ENCODE measurements around the gene SAMD10. TPM values are rescaled to one million over a fixed set of nuclear protein-coding genes. Genes with fewer than 3 reads are reported as not detected.

SAMD10 gene
- total RNA-seq, 1 experiment from 2014 or later = 5.7 TPM

GRCh38 chr20:63979229-63979556 is 249 bp downstream of the SAMD10 start:
- Mint-ChIP-seq H3K9me3 (no peaks in the 10 kb centered on the region), H3K4me3 (peak overlapping the region; percentile 72 to 86), H3K4me1 (peaks cover 27% of the 10 kb centered on the region in 2 experiments), H3K36me3 (ENCODE audit: insufficient read depth in 1 of 3, low read depth in 3 of 3) (peaks cover 10 to 21% (median 19%) of the 10 kb centered on the region in 3 experiments), H3K27me3 (ENCODE audit: low read depth) (peaks cover 1% of the 10 kb centered on the region; the same call in 1 of the 2 replicates), H3K27ac (no peak overlapping the region)
- Histone ChIP-seq H2BK120ac (ENCODE audit: low read depth, low read length, poor library complexity, severe bottlenecking) (no peak overlapping the region), H3K4me2 (ENCODE audit: insufficient read depth, insufficient read length, low read length) (peak overlapping the region; percentile 67), H3K79me1 (ENCODE audit: insufficient read depth, low read depth, low read length, poor library complexity, severe bottlenecking) (peaks cover 6% of the 10 kb centered on the region), H3K79me2 (ENCODE audit: insufficient read depth, low read length) (peaks cover 4% of the 10 kb centered on the region; the same call in 1 of the 2 replicates), H3K27ac (ENCODE audit: insufficient read length, low read depth, low read length) (no peak overlapping the region), H3K23ac (ENCODE audit: insufficient read length, low read depth, low read length) (no peak overlapping the region), H3K18ac (ENCODE audit: insufficient read length, low read depth, low read length) (no peak overlapping the region), H3T11ph (ENCODE audit: low read length) (no peak overlapping the region), H2BK5ac (ENCODE audit: insufficient read length, low read length) (no peak overlapping the region), H3K9me3 (ENCODE audit: control insufficient read depth, low read depth, low read length) (no peaks in the 10 kb centered on the region), H4K8ac (replicated peaks; ENCODE audit: insufficient read length, low read depth, low read length) (no peak overlapping the region), H2AFZ (ENCODE audit: low read length) (no peak overlapping the region), H4K20me1 (ENCODE audit: control insufficient read depth, insufficient read depth, insufficient read length) (no peaks in the 10 kb centered on the region), H4K91ac (ENCODE audit: insufficient read length, low read depth, low read length) (no peak overlapping the region), H3K9ac (ENCODE audit: extremely low read depth, insufficient read length, low read length) (peak overlapping the region; percentile 41), H2BK15ac (ENCODE audit: low read depth, low read length) (no peak overlapping the region), H3K56ac (ENCODE audit: insufficient read length, low read depth, low read length) (no peak overlapping the region), H2AK5ac (ENCODE audit: insufficient read length, low read length) (no peak overlapping the region), H3K4me1 (ENCODE audit: insufficient read depth, low read length) (peaks cover 3% of the 10 kb centered on the region; the same call in 1 of the 2 replicates), H3K14ac (ENCODE audit: insufficient read depth, low read length) (no peak overlapping the region; the same call in 1 of the 2 replicates), H3K4ac (ENCODE audit: low read depth, low read length) (no peak overlapping the region), H3K23me2 (ENCODE audit: insufficient read length, low read depth, low read length, poor library complexity, severe bottlenecking) (peaks cover 13% of the 10 kb centered on the region), H2BK12ac (ENCODE audit: insufficient read length, low read depth, low read length) (no peak overlapping the region), H2BK20ac (ENCODE audit: low read depth, low read length, poor library complexity, severe bottlenecking) (no peak overlapping the region), H4K5ac (ENCODE audit: insufficient read length, low read depth, low read length) (no peak overlapping the region), H3K27me3 (ENCODE audit: insufficient read depth, low read length) (no peaks in the 10 kb centered on the region)
- DNase-seq = no peak
- WGBS (ENCODE audit: extremely low coverage, insufficient read length, low lambda C conversion rate) = no CpG with 5 or more reads among the region's 47 CpGs
- no peak for TF ChIP-seq CTCF (conservative IDR thresholded peaks at IDR 0.05)

All from H9 (cell line).